GM10266 (cell line): ENCODE data around the gene CHCHD6.
A peak's percentile ranks its signal among the peaks of the same experiment; 100 is the strongest.

Source experiments
- DNase-seq: peaks from one replicate; pipeline ENCODE4 v3.0.0; 2012; ENCODE audit errors: extremely low spot score
- TF ChIP-seq, protein P1 (sequence below): IDR thresholded peaks from 2 replicates; pipeline ENCODE4 v1.5.1; 2012; ENCODE audit warnings: mild to moderate bottlenecking, low read depth; ENCODE audit not compliant: control insufficient read depth, insufficient read depth; ENCODE audit errors: missing control alignments

The CHCHD6 gene

DNA sequence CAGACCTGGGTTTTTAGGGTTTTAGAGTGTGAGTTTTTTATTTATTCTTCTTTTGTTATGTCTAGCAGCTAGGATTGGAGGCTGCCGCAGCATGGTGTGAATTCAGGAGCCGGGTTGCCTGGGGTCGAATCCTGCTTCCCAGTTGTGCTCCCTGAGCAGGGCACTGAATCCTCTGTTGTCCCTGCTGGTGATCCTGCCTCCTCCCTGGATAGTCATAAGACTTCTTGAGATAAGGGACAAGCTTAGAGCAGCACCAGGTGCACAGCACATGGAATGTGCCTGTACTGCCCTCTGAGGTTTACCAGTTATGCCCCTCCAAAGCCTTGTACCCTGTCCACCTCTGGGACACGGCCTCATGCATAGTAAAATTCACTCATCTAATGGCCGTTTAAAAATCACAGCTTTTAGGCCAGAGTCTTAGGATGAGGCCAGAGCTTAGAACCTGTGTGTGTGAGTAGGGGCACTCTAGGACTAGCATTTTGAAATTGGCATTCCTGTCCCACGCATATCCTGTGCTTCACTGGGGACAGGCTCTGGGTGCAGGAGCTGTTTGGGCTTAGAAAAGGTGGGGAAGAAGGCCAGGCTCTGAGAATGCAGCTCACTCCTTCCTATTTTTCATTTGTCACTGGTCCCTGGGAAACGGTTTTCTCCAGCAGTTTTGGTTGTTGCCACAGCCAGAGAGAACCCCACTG is 47.7 kb downstream of the CHCHD6 start:
- TF ChIP-seq, protein P1, sequence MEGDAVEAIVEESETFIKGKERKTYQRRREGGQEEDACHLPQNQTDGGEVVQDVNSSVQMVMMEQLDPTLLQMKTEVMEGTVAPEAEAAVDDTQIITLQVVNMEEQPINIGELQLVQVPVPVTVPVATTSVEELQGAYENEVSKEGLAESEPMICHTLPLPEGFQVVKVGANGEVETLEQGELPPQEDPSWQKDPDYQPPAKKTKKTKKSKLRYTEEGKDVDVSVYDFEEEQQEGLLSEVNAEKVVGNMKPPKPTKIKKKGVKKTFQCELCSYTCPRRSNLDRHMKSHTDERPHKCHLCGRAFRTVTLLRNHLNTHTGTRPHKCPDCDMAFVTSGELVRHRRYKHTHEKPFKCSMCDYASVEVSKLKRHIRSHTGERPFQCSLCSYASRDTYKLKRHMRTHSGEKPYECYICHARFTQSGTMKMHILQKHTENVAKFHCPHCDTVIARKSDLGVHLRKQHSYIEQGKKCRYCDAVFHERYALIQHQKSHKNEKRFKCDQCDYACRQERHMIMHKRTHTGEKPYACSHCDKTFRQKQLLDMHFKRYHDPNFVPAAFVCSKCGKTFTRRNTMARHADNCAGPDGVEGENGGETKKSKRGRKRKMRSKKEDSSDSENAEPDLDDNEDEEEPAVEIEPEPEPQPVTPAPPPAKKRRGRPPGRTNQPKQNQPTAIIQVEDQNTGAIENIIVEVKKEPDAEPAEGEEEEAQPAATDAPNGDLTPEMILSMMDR = no peak
- DNase-seq = no peak

DNA sequence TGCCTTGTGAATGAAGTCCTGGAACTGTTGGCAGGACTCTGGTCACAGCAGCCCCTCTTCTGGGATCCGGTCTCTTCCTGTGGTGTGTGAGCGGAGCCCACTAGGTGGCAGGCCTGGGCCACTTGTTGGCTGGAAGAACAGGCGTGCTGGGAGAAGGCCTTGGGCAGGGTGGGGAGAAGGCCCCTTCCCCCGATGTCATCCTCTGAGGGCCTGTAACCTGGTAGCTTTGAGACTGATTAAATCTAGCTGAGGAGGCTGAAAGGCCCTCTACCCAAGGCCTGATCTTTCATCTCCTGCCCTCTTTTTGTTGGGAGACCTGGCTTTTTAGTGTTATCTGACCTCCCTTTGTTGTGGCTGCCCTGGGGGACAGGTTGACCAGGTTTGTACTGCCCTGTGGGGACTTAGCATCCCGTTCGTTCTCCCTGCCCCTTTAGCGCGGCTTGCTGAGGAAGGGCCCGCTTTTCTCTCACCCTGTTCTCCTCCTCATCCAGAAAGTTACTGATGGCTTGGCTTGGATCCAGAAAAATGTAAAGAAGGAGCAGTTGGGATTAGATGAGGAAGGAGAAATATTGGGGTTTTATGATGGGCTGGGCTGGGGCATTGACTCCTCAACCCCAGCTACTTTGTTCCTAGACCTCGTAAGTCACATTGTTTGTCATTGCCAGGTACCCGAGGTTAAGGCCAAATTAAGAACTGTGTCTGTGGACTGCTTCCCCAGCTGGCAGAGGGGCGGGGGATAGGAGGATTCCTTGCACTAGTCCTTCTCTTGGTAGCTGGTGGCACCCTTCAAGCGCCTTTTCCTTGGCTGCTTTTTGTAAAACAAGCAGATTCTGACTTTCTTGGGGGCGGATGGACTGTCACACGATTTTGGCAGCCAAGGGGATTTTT is 48.5 kb downstream of the CHCHD6 start:
- TF ChIP-seq, protein P1 = peak; percentile 89
- peak; percentile 74 for DNase-seq

DNA sequence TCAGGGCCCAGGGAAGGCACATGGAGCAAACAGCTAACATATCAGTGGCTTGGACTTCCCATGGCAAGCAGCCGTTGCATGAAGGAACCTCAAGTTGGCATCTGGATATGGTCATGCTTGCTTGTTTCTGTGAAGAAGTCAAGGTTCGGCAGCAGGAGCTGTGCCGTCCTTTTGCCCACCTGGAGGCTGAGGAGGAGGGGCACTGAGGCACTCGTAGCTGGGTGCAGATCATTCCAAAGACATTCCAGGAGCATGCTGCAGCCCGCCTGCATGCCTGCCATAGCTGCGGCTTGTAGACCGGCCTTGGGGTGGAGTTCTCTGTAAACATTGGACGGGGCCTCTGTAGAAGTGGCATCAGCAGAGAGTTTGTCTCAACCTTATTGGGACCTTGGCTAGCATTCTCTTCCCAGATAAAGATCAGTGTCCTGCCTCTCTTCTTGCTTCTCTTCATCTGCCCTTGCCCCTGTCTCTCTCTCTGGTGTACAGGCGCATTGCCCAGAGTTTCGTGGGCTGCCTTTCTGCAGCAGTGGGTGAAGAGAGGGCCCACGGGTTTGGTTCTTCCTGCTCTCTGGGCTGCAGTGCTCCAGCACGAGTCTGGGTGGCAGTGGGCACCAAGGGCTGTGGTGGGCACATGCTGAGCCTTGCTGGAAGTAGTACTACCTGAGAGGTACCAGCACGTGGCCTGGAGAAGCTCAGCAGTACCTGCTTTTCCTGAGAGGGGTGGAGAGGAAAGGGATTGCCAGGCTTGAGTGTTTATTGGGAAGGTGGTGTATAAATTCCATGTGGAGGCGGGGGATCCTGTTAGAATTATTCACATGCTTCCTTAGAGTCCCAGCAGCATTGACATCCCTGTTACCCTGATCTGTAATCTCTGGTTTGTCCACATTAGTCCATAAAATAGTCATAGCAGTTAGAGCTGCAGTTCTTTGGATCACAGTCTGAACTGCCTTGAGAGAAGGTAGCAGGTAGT is 49.4 kb downstream of the CHCHD6 start:
- TF ChIP-seq, protein P1 = no peak
- no peak for DNase-seq

DNA sequence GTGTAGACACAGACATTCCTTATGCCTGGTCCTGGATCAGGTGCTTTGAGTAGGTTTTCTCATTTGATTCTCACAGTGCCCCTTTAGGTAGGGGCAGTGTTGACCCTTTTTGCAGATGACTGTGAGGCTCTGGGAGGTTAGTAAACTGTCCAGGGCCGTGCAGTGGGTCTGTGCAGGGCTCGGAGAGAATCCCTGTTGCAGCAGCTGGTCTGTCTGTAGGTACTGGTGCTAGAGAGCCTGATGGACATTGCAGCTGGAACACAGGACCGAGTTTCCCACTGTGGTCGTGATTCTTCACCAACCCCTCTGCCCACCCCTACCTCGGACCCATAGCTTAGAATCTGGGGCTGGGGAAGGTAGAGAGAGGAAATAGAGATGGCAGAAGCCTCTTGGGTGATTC is 51.8 kb downstream of the CHCHD6 start:
- TF ChIP-seq, protein P1 = no peak
- no peak for DNase-seq

DNA sequence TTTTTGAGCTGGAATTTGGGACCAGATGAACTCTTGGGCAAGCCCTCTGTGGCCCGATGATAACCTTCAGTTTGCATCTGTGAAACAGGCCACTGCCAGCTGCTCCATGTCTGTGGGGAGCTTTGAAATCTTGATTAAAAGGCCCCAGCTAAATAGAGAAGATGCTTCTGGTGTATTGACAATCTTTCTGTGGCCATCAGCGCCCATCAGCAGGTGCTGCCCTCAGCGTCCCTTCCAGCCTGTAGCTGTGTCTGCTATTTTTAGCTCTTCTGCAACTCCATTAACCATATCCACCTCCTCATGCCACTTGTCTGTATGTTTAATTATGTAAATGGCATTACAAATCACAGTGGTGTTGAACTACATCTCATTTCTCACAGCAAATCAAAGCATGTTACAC is 54.0 kb downstream of the CHCHD6 start:
- TF ChIP-seq, protein P1 = no peak
- no peak for DNase-seq

DNA sequence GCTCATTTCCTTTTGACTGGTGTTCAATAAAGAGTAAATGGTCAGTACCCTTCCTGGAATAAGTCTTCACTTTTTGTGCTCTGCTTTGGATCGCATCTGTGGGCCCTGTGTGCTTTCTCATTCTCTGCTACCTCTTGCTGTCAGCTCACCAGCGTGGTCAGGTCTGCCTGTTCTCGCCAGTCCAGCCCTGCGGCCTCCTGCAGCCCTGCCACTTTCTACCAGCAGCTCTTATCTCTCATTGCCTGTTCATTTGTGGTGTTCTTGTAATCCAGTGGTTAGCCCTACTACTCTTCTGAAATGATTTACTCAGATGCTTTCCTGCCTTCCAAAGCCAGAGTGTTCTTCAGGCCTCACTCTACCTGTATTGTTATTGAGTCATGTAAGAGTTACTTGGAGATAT is 54.8 kb downstream of the CHCHD6 start:
- DNase-seq = no peak

More for the DNA sequence above, 54.8 kb downstream of the CHCHD6 start:
- TF ChIP-seq, protein P1 = no peak
